ENCODE data around the gene MYLK3. TPM values are rescaled to one million over a fixed set of nuclear protein-coding genes. Genes with fewer than 3 reads are reported as not detected.

The MYLK3 gene
- total RNA-seq, 1 donor, result under 0.01 TPM

- H2AFZ ChIP-seq (ENCODE audit: low read length), result no peak overlapping the region
- no peak overlapping the region for H3K4me3 ChIP-seq (ENCODE audit: insufficient read depth, low read length)
- TF ChIP-seq CTCF (IDR thresholded peaks at IDR 0.05; ENCODE audit: extremely low read depth, low read depth, low read length), result no peak
- H3K36me3 ChIP-seq (ENCODE audit: insufficient read depth, low read length), result no peaks in the 10 kb centered on the region
- H3K27ac ChIP-seq (ENCODE audit: low read depth, low read length), result no peak overlapping the region
- H3K4me2 ChIP-seq (ENCODE audit: insufficient read depth, low read length), result no peak overlapping the region
- H3K9me3 ChIP-seq (ENCODE audit: low read depth, low read length), result no peaks in the 10 kb centered on the region
- no peaks in the 10 kb centered on the region for H4K20me1 ChIP-seq (ENCODE audit: insufficient read depth, low read length)
- no peak for DNase-seq (ENCODE audit: insufficient read length, low spot score, missing footprints)
- no peaks in the 10 kb centered on the region for H3K4me1 ChIP-seq (ENCODE audit: insufficient read depth, low read length)
- no peaks in the 10 kb centered on the region for H3K27me3 ChIP-seq (ENCODE audit: insufficient read depth, low read length)
- no peaks in the 10 kb centered on the region for H3K79me2 ChIP-seq (ENCODE audit: insufficient read depth, low read length)
Measured at GRCh38 chr16:46782320-46782719, 34.2 kb upstream of the MYLK3 start.

- Histone ChIP-seq H3K27me3 (ENCODE audit: insufficient read depth, low read length) (no peaks in the 10 kb centered on the region), H2AFZ (ENCODE audit: low read length) (no peak overlapping the region), H3K4me2 (ENCODE audit: insufficient read depth, low read length) (no peak overlapping the region), H3K27ac (ENCODE audit: low read depth, low read length) (no peak overlapping the region), H3K4me1 (ENCODE audit: insufficient read depth, low read length) (no peaks in the 10 kb centered on the region), H3K4me3 (ENCODE audit: insufficient read depth, low read length) (no peak overlapping the region), H3K9me3 (ENCODE audit: low read depth, low read length) (no peaks in the 10 kb centered on the region), H3K79me2 (ENCODE audit: insufficient read depth, low read length) (no peaks in the 10 kb centered on the region), H3K36me3 (ENCODE audit: insufficient read depth, low read length) (no peaks in the 10 kb centered on the region), H4K20me1 (ENCODE audit: insufficient read depth, low read length) (no peaks in the 10 kb centered on the region)
- no peak for DNase-seq (ENCODE audit: insufficient read length, low spot score, missing footprints)
- no peak for TF ChIP-seq CTCF (IDR thresholded peaks at IDR 0.05; ENCODE audit: extremely low read depth, low read depth, low read length)
Measured at GRCh38 chr16:46777804-46778203, 29.7 kb upstream of the MYLK3 start.

GRCh38 chr16:46775214-46775613, 27.1 kb upstream of the MYLK3 start:
- TF ChIP-seq CTCF (IDR thresholded peaks at IDR 0.05; ENCODE audit: extremely low read depth, low read depth, low read length), result no peak
- DNase-seq (ENCODE audit: insufficient read length, low spot score, missing footprints), result no peak
- no peak overlapping the region for H3K27ac ChIP-seq (ENCODE audit: low read depth, low read length)

GRCh38 chr16:46774743-46775177, 26.6 kb upstream of the MYLK3 start:
- no peaks in the 10 kb centered on the region for H3K4me1 ChIP-seq (ENCODE audit: insufficient read depth, low read length)
- H3K27me3 ChIP-seq (ENCODE audit: insufficient read depth, low read length), result no peaks in the 10 kb centered on the region
- H3K4me2 ChIP-seq (ENCODE audit: insufficient read depth, low read length), result no peak overlapping the region
- no peaks in the 10 kb centered on the region for H3K9me3 ChIP-seq (ENCODE audit: low read depth, low read length)
- H3K4me3 ChIP-seq (ENCODE audit: insufficient read depth, low read length), result no peak overlapping the region
- TF ChIP-seq CTCF (IDR thresholded peaks at IDR 0.05; ENCODE audit: extremely low read depth, low read depth, low read length), result no peak
- no peak overlapping the region for H3K27ac ChIP-seq (ENCODE audit: low read depth, low read length)
- H3K36me3 ChIP-seq (ENCODE audit: insufficient read depth, low read length), result no peaks in the 10 kb centered on the region
- H4K20me1 ChIP-seq (ENCODE audit: insufficient read depth, low read length), result no peaks in the 10 kb centered on the region
- H2AFZ ChIP-seq (ENCODE audit: low read length), result no peak overlapping the region
- no peaks in the 10 kb centered on the region for H3K79me2 ChIP-seq (ENCODE audit: insufficient read depth, low read length)
- no peak for DNase-seq (ENCODE audit: insufficient read length, low spot score, missing footprints)

More at GRCh38 chr16:46775214-46775613, 27.1 kb upstream of the MYLK3 start:
- Histone ChIP-seq H4K20me1 (ENCODE audit: insufficient read depth, low read length) (no peaks in the 10 kb centered on the region), H2AFZ (ENCODE audit: low read length) (no peak overlapping the region), H3K36me3 (ENCODE audit: insufficient read depth, low read length) (no peaks in the 10 kb centered on the region), H3K79me2 (ENCODE audit: insufficient read depth, low read length) (no peaks in the 10 kb centered on the region), H3K4me1 (ENCODE audit: insufficient read depth, low read length) (no peaks in the 10 kb centered on the region), H3K27me3 (ENCODE audit: insufficient read depth, low read length) (no peaks in the 10 kb centered on the region), H3K4me2 (ENCODE audit: insufficient read depth, low read length) (no peak overlapping the region), H3K4me3 (ENCODE audit: insufficient read depth, low read length) (no peak overlapping the region), H3K9me3 (ENCODE audit: low read depth, low read length) (no peaks in the 10 kb centered on the region)
